Measurements from ENCODE around the gene TCOF1. TPM values are rescaled to one million over a fixed set of nuclear protein-coding genes. Genes with fewer than 3 reads are reported as not detected.

Gene TCOF1
- total and polyA plus RNA-seq, 8 donors, result 8.7 to 19.9 (median 13.7) TPM

- intact Hi-C loops (cut with DNase I), result no loop called here
- no peaks in the 10 kb centered on the region for H3K27me3 ChIP-seq
- H3K4me3 ChIP-seq, result no peak overlapping the region
- FAIRE-seq (no peak), DNase-seq (no peak), ATAC-seq (no peak)
- 78 to 89% methylated on average over 8 of the region's 8 CpGs for WGBS, 2 donors
- no peaks in the 10 kb centered on the region for H3K36me3 ChIP-seq
- TF ChIP-seq CTCF (IDR thresholded peaks at IDR 0.05), result no peak
- peaks cover 0 to 6% (median 0%) of the 10 kb centered on the region in 3 donors for H3K4me1 ChIP-seq
- H3K27ac ChIP-seq, result peak overlapping the region in 1 of 4 donors; percentile 94
- H3K9me3 ChIP-seq, result no peaks in the 10 kb centered on the region
These were observed 50.9 kb downstream of the TCOF1 start for GRCh38 chr5:150408231-150408943.

- no peaks in the 10 kb centered on the region for H3K9me3 ChIP-seq
- peak overlapping the region in 2 of 4 donors; percentile 10 to 36 for H3K4me3 ChIP-seq
- H3K4me1 ChIP-seq, result peaks cover 0 to 6% (median 0%) of the 10 kb centered on the region in 3 donors
- TF ChIP-seq CTCF (IDR thresholded peaks at IDR 0.05), result no peak
- H3K27ac ChIP-seq, result peak overlapping the region; percentile 41 to 94 (median 82)
- H3K27me3 ChIP-seq, result no peaks in the 10 kb centered on the region
- H3K36me3 ChIP-seq, result no peaks in the 10 kb centered on the region
- ATAC-seq (peak; percentile 80 to 92 (median 89)), FAIRE-seq (no peak), DNase-seq (peak in 4 of 6 donors; percentile 68 to 86 (median 74))
- intact Hi-C loops (cut with DNase I), result no loop called here
- 14 to 15% methylated on average over 15 of the region's 15 CpGs for whole genome bisulfite sequencing, 2 donors
These were observed 52.4 kb downstream of the TCOF1 start for GRCh38 chr5:150409638-150410523.

GRCh38 chr5:150410524-150411244 lies 53.2 kb downstream of the TCOF1 start:
- TF ChIP-seq CTCF (IDR thresholded peaks at IDR 0.05), result no peak
- Histone ChIP-seq H3K27ac (peak overlapping the region; percentile 41 to 94 (median 82)), H3K4me1 (peaks cover 0 to 6% (median 0%) of the 10 kb centered on the region in 3 donors), H3K9me3 (no peaks in the 10 kb centered on the region), H3K27me3 (no peaks in the 10 kb centered on the region), H3K4me3 (peak overlapping the region in 2 of 4 donors; percentile 10 to 47), H3K36me3 (no peaks in the 10 kb centered on the region)
- peak; percentile 39 for FAIRE-seq
- 35 to 41% methylated on average over 4 of the region's 4 CpGs for WGBS, 2 donors
- ATAC-seq, result peak; percentile 78 to 86 (median 82)
- DNase-seq, result peak in 4 of 6 donors; percentile 44 to 80 (median 62)
- intact Hi-C loops (cut with DNase I), result no loop called here

- DNase-seq, result peak in 1 of 6 donors; percentile 56
- intact Hi-C loops (cut with DNase I), result no loop called here
- Histone ChIP-seq H3K27me3 (no peaks in the 10 kb centered on the region), H3K4me1 (peaks cover 0 to 6% (median 0%) of the 10 kb centered on the region in 3 donors), H3K4me3 (peak overlapping the region in 2 of 4 donors; percentile 18 to 47), H3K27ac (peak overlapping the region in 3 of 4 donors; percentile 75 to 94 (median 89)), H3K36me3 (no peaks in the 10 kb centered on the region), H3K9me3 (no peaks in the 10 kb centered on the region)
- no peak for FAIRE-seq
- 77 to 93% methylated on average over 5 of the region's 5 CpGs for WGBS, 2 donors
- peak in 2 of 4 donors; percentile 15 to 21 for ATAC-seq
- no peak for TF ChIP-seq CTCF (IDR thresholded peaks at IDR 0.05)
These were observed 53.9 kb downstream of the TCOF1 start for GRCh38 chr5:150411245-150411979.

Data from pancreas (tissue), 10 donors.